Fibroblast of the conjunctiva (primary cell): Measurements from ENCODE around the gene ZNF71.
"Not testable (repeated sequence)": the region's sequence is repeated elsewhere in the genome, so short reads cannot be mapped to it uniquely, and the experiment has no call there.

Experiments used
- DNase-seq: peaks from one replicate; pipeline ENCODE4 v3.0.0-alpha.2; 2010; ENCODE audit warnings: low read depth

Gene ZNF71

GRCh38 chr19:56623006-56623405 lies 27.9 kb downstream of the ZNF71 start:
- no peak for DNase-seq

DNA sequence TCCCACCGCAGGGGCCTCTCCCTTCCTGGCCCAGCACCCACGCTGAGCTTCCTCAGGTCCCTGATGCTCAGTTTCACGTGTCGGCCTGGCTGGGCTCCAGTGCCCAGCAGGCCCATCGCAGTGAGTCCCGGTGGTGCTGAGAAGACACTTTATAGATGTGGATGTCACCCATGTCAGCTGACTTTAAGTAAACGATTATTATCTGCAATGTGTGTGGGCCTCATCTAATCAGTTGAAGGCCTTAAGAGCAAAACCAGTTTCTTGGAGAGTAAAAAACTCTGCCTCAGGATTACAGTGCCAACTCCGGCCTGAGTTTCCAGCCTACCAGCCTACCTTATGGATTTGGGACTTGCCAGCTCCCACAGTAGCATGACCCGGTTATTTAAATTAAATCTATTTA lies 30.6 kb downstream of the ZNF71 start:
- no peak for DNase-seq

DNA sequence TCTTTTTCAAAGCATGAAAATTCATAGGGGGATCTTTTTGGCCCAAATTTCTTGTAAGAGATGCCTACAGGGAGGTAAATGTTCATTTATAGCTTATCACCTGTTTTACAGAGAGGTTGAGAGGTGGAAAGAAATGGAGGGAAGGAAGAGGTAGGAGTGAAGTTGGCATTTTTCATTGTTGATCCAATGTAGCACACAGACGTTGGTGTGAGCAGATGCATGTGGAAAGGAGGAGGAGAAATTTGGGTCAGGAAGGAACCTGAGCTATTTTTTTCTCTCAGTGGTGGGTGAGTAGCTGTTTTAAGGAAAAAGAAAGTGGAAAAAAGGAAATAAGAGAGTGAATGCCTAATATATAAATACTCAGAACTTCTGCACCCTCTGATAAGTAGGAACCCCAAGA lies 37.9 kb downstream of the ZNF71 start:
- no peak for DNase-seq

GRCh38 chr19:56637976-56638555 lies 43.0 kb downstream of the ZNF71 start:
- peak; percentile 34 for DNase-seq

DNA sequence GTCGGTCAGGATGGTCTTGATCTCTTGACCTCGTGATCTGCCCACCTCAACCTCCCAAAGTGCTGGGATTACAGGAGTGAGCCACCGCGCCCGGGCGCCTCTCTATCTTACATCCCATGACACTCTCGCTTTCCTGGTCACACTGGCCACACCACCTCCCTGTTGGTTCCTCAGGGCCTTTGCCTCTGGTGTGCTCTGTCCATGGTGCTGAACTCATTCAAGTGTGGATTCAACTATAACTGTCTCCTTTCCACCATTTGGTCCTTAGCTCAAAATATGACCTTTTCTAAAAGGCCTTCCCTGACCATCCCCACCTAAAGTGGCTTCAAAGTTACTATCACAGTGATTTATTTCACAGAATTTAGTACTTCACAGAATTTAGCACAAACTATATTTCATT lies 44.1 kb downstream of the ZNF71 start:
- no peak for DNase-seq

- DNase-seq = no peak
Observed at GRCh38 chr19:56642711-56643459, 47.8 kb downstream of the ZNF71 start, which contains the start of gene SMIM17. Gene SMIM17 (plus strand): TSS chr19:56643159. CDS start chr19:56645668, 2,509 bp downstream.

DNA sequence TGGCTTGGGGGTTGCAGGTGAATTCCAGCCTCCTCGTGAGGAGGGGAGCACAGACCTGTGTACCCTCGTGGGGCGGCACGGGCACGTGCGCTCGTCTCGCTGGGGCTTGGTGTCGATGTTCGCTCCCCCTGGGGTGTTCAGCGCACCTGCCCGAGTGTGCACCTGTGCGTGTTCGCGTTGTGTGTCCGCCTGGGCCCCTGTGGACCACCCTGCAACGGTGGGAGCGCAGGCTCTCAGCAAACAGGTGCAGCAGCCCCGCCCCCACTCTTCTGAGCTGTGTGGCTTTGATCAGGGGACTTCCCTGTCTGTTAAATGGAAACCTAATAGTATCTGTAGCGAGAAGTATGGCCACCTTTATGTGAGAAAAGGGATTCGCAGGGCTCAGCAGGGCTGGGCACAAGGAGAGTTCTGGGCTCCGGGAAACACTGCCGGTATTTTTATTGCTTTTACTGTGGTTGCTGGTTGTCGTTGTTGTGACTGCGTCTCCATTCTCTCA lies 48.4 kb downstream of the ZNF71 start:
- DNase-seq = no peak

DNA sequence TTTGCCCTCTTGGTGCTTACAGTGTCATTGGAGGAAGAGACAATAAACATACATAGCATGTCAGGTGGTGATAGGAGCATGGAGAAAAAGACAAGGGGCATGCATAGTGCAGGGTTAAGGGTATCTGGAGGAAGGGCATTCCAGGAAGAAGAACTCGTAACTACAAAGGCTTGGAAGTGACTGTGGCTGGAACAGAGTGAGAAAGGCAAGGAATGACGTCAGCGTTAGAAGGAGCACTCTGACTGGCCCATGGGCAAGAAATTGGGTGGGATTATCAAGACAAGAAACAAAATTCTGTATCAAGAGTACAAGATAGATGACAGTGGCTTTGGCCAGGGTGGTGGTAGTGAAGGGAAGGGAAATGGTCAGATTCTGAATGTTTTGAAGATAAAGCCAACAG lies 59.0 kb downstream of the ZNF71 start:
- DNase-seq = no peak

GRCh38 chr19:56660381-56661107 lies 65.4 kb downstream of the ZNF71 start:
- no peak for DNase-seq

DNA sequence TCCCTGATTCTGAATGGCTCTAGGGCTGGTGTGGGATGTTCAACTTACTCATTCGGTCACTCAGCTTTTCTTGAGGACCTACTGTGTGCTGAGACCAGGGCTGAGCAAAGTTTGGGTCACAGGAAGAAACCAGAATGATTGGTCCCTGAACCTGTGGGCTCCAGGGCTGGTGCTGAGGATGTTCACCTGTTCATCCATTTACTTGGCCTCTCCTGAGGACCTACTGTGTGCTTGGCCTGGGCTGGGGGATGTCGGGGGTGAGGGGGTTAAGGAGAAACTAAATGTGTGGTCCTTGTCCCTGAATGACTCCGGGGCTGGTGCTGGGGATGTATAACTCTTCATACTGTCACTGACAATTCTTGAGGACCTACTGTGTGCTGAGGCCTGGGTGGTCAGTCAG lies 66.1 kb downstream of the ZNF71 start:
- no peak for DNase-seq

DNA sequence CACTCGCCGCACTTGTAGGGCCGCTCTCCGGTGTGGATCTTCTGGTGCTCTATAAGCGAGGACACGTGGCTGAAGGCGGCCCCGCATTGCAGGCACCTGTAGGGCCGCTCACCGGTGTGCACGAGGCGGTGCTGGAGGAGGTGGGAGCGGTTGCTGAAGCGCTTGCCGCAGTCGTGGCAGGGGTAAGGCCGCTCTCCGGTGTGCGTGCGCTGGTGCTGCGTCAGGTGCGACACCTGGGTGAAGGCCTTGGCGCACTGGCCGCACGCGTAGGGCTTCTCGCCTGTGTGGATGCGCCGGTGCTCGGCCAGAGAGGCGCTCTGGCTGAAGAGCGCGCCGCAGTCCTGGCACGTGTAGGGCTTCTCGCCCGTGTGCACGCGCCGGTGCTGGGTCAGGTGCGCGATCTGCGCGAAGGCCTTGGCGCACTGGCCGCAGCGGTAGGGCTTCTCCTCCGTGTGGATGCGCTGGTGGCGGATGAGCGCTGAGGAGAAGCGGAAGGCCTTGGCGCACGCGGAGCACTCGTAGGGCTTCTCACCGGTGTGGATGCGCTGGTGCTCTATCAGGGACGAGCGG lies 68.9 kb downstream of the ZNF71 start:
- no peak for DNase-seq

- DNase-seq = no peak
Observed at GRCh38 chr19:56664511-56664910, 69.4 kb downstream of the ZNF71 start.

DNA sequence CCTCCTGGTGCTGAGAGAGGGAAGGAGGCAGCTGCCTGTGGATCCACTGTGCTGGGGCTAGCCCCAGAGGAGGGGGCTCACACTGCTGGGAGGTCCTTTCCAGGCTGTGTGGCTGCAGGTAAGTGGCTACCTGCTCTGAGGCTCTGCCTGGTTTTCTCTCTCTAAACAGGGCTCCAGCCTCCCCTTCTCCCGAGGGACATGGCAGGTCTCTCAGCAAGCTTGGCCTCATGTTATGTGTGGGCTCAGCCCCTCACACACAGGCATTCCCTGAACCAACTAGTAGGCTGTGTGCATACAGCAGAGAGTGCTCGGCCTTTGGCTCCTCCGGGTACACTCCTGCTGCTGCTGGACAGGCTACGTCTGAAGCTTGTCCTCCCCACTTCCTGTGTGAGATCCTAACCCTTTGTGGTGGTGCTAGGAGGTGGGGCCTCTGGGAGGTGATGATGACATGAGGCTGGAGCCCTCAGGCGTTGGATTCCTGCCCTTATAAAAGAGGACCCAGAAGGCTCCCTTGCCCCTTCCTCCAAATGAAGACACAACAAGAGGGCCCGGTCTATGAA lies 72.3 kb downstream of the ZNF71 start:
- DNase-seq = no peak

GRCh38 chr19:56668676-56669075 lies 73.6 kb downstream of the ZNF71 start:
- no peak for DNase-seq

DNA sequence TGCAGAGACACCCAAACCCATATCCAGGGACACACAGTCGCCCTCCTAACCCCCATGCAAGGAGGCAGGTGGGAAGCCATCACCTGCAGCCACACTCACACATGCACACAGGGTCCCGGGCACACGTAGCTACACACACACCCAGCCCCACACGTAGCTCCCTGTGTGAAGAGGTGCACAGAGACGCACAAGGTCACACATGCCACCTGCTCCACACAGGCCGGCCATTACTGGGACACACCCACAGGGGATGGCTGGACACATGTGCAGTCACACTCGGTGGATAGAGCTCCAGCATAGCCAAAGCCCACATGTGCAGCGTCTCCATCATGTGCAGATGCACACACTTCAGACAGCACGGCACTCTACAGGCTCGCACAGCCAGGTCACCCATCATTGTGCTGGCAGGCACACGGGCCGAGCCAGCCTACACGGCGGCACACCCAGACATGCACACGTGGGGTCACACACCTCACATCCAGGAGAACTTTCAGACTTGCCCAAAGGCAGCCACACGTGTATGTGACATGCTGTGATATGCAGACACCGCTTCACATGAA lies 75.4 kb downstream of the ZNF71 start:
- no peak for DNase-seq

DNA sequence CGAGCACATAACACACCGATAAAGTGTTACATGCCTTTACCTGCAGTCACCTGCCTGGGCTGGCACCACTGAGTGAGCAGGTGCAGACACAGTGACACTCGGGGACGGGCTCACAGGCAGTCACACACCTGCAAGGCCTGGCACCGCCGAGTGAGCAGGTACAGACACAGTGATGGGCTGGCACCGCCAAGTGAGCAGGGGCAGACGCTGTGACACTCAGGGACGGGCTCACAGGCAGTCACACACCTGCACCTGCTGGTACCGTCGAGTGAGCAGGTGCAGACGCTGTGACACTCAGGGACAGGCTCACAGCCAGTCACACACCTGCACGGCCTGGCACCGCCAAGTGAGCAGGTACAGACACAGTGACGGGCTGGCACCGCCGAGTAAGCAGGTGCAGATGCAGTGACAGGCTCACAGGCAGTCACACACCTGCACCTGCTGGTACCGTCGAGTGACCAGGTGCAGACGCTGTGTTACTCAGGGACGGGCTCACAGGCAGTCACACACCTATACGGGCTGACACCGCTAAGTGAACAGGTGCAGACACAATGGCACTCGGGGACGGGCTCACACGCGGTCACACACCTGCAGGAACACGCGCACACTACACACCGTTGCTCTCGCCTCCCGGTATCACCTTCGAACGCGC lies 76.0 kb downstream of the ZNF71 start:
- no peak for DNase-seq

DNA sequence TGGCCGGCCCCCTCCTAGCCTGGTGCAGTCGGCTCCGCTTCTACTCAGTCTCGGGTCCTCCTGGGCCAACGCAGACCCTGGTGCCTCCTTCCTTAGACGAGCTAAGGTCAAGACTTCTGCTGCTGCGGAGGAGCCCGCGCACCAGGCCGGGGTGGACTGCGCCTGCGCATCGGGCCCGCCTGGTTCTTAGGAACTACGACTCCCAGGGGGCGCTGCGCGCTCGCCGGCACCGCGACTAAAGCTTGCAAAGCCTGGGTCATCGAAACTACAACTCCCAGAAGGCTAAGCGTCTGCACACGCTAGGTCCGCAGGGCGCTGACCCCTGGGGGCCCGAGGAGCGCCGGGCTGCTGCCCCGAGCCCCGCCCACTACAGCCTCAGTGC lies 76.5 kb downstream of the ZNF71 start, which contains the start of gene ZNF835:
ZNF835 (minus strand) TSS at position 145 of the 382 bp plus-strand sequence. CDS start 6,559 bp downstream, outside the sequence.
- DNase-seq = peak; percentile 50

DNA sequence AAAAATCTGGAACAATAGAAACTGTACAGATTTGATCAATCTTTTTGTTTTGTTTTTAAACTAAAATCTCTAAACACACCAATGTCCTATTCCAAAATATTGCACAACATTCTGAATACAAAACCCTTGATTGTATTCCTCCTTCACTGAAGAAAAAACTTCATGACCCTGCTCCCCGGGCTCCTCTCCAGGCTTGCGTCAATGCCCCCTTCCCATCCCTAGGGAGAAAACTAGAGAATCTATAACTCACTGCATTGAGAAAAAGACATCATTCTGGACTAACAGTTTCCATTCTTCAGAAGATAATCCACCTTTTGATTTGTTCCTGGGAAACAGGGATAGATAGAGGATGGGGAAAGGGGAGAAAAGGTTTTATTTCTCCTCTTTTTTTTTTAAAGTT lies 77.5 kb downstream of the ZNF71 start:
- DNase-seq = not testable (repeated sequence)
